G401 (cell line): ENCODE data around the gene C4orf36. TPM values are rescaled to one million over a fixed set of nuclear protein-coding genes. Genes with fewer than 3 reads are reported as not detected.
"Not testable (repeated sequence)": the region's sequence is repeated elsewhere in the genome, so short reads cannot be mapped to it uniquely, and the experiment has no call there.

Experiments used
- DNase-seq: peaks from one replicate; pipeline ENCODE4 v3.0.0-alpha.2; 2015; ENCODE audit warnings: low spot score
- in situ Hi-C: cut with HindIII; loops from 2 replicates; pipeline ENCODE4 v1.10.0; 2016; ENCODE audit warnings: low sequenced_read_pairs, mixed read lengths
- total RNA-seq: library from RNA; depleted of rRNA; stranded (reverse); fragments of >200 nt; shearing (Covaris generic); gene quantifications from 2 replicates; pipeline ENCODE4 v1.2.3, GENCODE V29; 2014

C4orf36 gene
- total RNA-seq, 1 experiment from 2014 or later: 0.78 TPM

DNA sequence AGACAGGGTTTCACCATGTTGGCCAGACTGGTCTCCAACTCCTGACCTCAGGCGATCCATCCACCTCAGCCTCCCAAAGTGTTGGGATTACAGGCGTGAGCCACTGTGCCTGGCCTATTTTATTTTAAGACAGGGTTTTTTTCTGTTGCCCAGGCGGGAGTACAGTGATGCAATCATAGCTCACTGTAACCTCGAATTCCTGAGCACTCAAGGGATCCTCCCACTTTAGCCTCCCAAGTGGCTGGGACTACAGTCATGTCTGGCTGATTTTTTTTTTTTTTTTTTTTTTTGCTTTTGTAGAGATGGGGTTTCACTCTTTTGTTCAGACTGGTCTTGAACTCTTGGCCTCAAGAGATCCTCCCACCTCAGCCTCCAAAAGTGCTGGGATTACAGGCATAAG lies 16.8 kb downstream of the C4orf36 start:
- in situ Hi-C loops, DNase-seq: not testable (repeated sequence)

- in situ Hi-C loops: no loop called here
- no peak for DNase-seq
These were observed 20.1 kb downstream of the C4orf36 start for GRCh38 chr4:86872135-86872534.

DNA sequence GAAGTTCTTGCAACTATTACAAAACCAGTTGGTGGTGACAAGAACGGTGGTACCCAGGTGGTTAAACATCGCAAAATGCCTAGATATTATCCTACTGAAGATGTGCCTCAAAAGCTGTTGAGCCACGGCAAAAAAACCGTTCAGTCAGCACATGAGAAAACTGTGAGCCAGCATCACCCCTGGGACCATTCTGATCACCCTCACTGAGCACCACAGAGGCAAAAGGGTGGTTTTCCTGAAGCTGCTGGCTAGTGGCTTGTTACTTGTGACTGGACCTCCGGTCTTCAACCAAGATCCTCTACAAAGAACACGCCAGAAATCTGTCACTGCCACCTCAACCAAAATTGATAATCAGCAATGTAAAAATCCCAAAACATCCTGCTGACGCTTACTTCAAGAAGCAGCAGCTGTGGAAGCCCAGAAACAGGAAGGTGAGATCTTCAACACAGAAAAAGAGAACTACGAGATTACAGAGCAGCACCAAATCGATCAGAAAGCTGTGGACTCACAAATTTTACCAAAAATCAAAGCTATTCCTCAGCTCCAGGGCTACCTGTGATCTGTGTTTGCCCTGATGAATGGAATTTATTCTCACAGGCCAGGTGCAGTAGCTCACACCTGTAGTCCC lies 21.7 kb downstream of the C4orf36 start:
- in situ Hi-C loops: no loop called here
- no peak for DNase-seq

- in situ Hi-C loops: no loop called here
- no peak for DNase-seq
These were observed 34.7 kb downstream of the C4orf36 start for GRCh38 chr4:86857341-86858052.

GRCh38 chr4:86856896-86857295 lies 35.3 kb downstream of the C4orf36 start:
- in situ Hi-C loops: no loop called here
- DNase-seq: no peak

DNA sequence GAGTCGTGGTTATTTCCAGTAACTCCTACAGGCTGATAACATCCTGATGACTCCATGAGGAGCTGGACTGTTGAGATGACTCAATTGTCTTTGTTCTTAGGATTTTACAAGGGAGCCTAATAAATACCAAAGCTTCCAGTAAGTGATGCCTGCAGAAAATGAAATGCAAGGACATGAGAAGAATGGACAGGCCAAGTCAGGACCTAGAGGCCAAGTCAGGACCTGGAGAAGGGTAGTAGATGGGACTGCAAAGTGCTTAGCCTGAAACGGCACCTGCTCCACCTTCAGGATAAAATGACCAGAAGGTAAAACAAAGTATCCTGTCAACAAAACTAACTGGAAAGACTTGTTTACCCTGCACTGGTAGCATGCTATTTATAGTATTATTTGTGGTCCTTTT lies 36.6 kb downstream of the C4orf36 start:
- in situ Hi-C loops: no loop called here
- no peak for DNase-seq

DNA sequence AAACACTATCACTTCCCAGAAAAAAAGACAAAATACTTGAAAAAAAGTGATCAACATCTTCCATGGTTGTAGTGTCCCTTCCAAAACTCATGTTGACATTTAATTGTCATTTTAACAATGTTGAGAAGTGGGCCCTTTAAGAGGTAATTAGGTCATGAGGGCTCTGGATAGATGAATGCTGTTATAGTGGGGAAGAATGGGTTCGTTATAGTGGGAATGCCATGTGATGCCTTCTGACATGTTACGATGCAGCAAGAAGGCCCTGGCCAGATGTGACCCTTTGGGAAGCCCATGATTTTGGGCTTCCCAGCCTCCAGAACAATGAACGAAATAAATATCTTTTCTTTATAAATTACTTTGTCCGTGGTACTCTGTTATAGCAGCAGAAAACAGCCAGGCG lies 39.0 kb downstream of the C4orf36 start:
- no peak for DNase-seq

GRCh38 chr4:86848732-86849619 lies 43.2 kb downstream of the C4orf36 start, which contains the start of gene SLC10A6:
SLC10A6 (minus strand) TSS chr4:86849384; CDS start chr4:86849115, 269 bp downstream.
- in situ Hi-C loops: no loop called here
- DNase-seq: no peak

More for the DNA sequence above, 39.0 kb downstream of the C4orf36 start:
- in situ Hi-C loops: no loop called here

- no peak for DNase-seq
- in situ Hi-C loops: no loop called here
These were observed 44.1 kb downstream of the C4orf36 start for GRCh38 chr4:86848136-86848535.

DNA sequence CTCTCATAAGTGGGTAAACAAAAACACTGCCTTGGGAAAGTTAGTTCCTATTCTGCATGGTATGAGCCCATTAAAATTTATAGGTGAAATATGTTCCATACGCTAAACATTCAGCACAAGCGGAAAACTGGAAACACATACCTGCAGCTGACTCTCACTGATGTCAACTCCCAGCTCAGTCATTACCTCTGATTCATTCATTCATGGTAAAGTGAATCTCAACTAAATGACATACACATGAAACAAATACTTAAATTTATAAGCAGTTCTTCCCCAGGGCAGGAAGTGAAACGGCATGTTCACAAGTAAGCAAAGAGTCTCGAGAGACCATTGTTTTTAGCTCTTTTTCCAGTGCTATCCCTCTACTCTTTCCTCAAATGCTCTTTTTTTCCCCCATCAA lies 44.7 kb downstream of the C4orf36 start:
- DNase-seq: no peak
- in situ Hi-C loops: no loop called here

- in situ Hi-C loops: no loop called here
- no peak for DNase-seq
These were observed 45.3 kb downstream of the C4orf36 start for GRCh38 chr4:86846921-86847320.

- in situ Hi-C loops: no loop called here
- no peak for DNase-seq
These were observed 46.6 kb downstream of the C4orf36 start for GRCh38 chr4:86845593-86845992.

DNA sequence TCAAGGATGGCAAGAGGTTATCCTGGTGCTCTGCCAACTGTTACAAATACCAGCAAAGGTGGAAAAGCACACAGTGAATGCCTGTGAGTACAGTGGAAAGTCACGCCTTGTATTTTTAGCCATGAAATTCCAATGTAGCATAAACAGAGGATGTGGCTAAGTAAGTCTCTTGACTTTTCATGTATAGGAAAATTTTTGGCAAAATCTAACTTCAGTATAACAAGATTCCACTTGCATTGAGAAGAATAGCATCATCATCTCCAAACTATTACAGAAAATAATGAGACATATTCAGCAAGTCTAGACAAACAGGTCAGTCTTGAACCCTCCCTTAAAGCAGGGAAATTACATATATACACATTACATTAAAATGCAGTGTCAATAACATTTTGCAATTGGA lies 50.9 kb downstream of the C4orf36 start:
- no peak for DNase-seq
- in situ Hi-C loops: no loop called here

DNA sequence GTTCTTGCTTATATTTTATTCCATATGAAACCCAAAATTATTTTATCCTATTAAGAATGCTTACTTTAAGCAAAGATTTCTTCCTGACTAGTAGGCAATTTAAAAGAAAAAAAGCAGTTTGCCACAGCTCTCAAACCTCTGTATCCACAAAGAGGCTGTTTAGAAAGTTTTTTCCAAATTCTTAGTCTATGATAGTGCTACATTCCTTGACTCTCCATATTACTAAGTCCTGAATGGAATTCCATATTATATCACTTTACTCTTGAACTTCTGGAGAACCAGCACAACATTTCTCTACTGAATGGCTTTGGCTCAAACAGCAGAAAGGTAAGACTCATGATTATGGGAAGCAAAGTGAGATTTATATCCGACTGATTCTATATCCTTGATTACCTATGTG lies 51.4 kb downstream of the C4orf36 start:
- no peak for DNase-seq
- in situ Hi-C loops: no loop called here

GRCh38 chr4:86837691-86838503 lies 54.3 kb downstream of the C4orf36 start:
- no peak for DNase-seq
- in situ Hi-C loops: no loop called here

DNA sequence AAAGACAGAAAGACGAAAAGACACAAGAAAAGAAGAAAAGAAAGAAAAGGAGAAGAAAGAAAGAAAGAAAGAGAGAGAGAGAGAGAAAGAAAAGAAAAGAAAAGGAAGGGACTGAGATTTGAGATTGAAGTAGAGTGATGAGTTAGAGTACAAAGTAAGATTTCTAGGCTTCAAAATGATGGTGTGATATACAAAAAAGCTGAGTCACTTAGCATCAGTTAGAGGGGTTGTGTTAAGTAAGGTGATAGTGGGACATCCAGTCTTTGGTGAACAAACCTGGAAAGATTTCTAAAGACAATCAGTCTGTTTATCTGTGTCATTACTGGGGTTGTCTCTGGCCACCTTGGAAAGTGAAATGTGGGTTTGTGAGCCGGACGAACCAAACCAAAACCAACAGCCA lies 56.5 kb downstream of the C4orf36 start:
- no peak for DNase-seq
- in situ Hi-C loops: no loop called here

GRCh38 chr4:86834901-86835300 lies 57.3 kb downstream of the C4orf36 start:
- in situ Hi-C loops: no loop called here
- no peak for DNase-seq

DNA sequence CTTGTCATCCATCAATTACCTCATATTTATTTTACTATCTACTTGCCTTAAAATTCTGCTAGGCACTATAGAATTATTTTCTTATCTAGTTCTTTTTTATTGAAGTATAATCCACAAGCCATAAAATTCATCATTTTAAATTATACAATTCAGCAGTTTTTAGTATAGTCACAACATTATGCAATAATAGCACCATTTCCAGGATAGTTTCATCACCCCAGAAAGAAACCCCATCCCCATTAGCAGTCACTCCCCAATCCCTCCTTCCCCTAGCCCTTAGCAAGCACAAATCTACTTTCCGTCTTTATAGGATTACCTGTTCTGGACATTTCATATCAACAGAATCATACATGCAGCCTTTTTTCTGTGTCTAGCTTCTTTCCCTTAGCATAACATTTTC lies 58.6 kb downstream of the C4orf36 start:
- in situ Hi-C loops: no loop called here

More for the DNA sequence above, 58.6 kb downstream of the C4orf36 start:
- DNase-seq: no peak
